Neutrophil (primary cell): Measurements from ENCODE around the gene BSPRY.

Experiments
- H3K27ac ChIP-seq: fragments of 200-600 bp; sonication (generic); 2 replicates; pipeline ENCODE4 v1.5.1; 2016; ENCODE audit warnings: mild to moderate bottlenecking, moderate library complexity
- H3K27me3 ChIP-seq: fragments of 200-600 bp; sonication (generic); 2 replicates; pipeline ENCODE4 v1.6.0; 2016; ENCODE audit warnings: mild to moderate bottlenecking
- H3K36me3 ChIP-seq: fragments of 200-600 bp; sonication (generic); 2 replicates; pipeline ENCODE4 v1.5.1; 2017
- H3K4me1 ChIP-seq, 2 experiments: fragments of 200-600 bp in 1 of 2; sonication (generic) in 1 of 2; 1 replicate in 1 of 2; 2 replicates in 1 of 2; pipeline versions ENCODE4 v1.5.1 to v1.6.1; 2013 to 2016; ENCODE audit warnings: low read depth in 1 of 2, low read length in 1 of 2, mild to moderate bottlenecking in 1 of 2, moderate library complexity in 1 of 2; ENCODE audit not compliant: control insufficient read depth in 1 of 2, insufficient read depth in 1 of 2
- H3K4me3 ChIP-seq, 2 experiments: fragments of 200-600 bp in 1 of 2; sonication (generic) in 1 of 2; 1 replicate in 1 of 2; 2 replicates in 1 of 2; pipeline ENCODE4 v1.5.1; 2013 to 2016; ENCODE audit warnings: low read depth in 1 of 2, low read length in 1 of 2, mild to moderate bottlenecking in 1 of 2, moderate library complexity in 1 of 2
- H3K9me3 ChIP-seq: fragments of 200-600 bp; sonication (generic); 2 replicates; pipeline ENCODE4 v1.5.1; 2016
- TF ChIP-seq, protein P1 (sequence below): fragments of 200-600 bp; sonication (generic); IDR thresholded peaks from 2 replicates; pipeline ENCODE4 v1.5.1; 2016; ENCODE audit warnings: antibody characterized with exemption

Gene BSPRY

DNA sequence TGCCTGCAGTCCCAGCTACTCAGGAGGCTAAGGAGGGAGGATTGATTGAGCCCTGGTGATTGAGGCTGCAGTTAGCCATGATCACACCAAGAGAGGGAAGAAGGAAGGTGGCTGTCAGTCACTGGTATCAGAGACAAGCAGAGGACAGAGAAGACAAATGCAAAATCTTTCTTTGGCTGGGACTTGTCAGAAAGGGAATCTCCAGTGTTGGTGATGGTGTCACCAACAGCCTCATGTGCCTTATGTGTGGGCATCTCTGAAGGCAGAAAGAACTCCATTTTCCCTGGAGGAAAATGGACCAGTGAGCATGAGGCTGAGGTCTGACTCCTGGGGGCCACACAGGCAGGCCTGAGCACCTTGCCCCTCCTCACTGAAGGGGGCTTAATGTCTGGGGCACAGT, 34.1 kb upstream of the BSPRY start:
- Histone ChIP-seq H3K36me3 (no peaks in the 10 kb centered on the region), H3K27me3 (no peaks in the 10 kb centered on the region), H3K9me3 (no peaks in the 10 kb centered on the region), H3K4me1 (no peaks in the 10 kb centered on the region), H3K27ac (no peak overlapping the region), H3K4me3 (no peak overlapping the region)
- TF ChIP-seq, protein P1, sequence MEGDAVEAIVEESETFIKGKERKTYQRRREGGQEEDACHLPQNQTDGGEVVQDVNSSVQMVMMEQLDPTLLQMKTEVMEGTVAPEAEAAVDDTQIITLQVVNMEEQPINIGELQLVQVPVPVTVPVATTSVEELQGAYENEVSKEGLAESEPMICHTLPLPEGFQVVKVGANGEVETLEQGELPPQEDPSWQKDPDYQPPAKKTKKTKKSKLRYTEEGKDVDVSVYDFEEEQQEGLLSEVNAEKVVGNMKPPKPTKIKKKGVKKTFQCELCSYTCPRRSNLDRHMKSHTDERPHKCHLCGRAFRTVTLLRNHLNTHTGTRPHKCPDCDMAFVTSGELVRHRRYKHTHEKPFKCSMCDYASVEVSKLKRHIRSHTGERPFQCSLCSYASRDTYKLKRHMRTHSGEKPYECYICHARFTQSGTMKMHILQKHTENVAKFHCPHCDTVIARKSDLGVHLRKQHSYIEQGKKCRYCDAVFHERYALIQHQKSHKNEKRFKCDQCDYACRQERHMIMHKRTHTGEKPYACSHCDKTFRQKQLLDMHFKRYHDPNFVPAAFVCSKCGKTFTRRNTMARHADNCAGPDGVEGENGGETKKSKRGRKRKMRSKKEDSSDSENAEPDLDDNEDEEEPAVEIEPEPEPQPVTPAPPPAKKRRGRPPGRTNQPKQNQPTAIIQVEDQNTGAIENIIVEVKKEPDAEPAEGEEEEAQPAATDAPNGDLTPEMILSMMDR: no peak

DNA sequence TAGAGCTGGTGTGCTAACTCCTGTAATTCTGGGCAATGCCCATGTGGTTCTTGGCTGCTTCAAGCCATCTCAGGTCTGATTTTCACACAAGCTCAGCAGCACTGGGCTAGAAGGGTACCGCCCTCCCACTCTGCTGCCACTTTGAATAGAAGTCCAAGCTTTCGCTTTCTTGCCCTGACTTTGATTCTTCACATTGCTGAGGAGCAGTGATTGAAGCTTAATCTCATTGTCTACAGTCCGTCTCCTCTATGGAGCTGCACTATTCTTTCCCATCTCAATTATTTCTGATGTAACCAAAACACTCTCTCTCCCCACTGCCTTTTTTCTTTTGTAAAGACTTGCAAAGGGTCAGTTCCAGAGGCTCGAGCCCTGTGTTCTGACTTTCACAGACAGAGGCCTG, 33.3 kb upstream of the BSPRY start:
- Histone ChIP-seq H3K27ac (no peak overlapping the region), H3K36me3 (no peaks in the 10 kb centered on the region), H3K9me3 (no peaks in the 10 kb centered on the region), H3K27me3 (no peaks in the 10 kb centered on the region), H3K4me3 (no peak overlapping the region), H3K4me1 (no peaks in the 10 kb centered on the region)
- TF ChIP-seq, protein P1: no peak

DNA sequence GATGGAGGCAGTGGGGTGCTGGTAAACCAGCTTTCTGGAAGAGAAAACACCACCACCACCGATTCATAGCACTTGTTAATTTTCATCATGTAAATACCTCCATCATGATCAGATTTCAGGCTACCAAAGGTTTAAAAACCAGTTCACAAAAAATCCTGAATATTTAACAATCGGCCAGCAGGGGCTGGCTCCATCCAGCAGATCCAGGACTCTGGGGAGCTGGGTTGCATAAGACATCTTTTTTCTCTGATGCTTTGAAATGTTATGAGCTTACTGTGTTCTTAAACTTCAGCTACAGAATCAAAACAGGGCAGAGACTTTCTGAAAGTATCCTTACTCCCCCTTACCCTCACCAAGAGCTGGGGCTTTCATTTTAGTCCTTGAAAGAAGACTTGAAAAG, 31.6 kb upstream of the BSPRY start:
- no peak overlapping the region for H3K27ac ChIP-seq
- H3K9me3 ChIP-seq: no peaks in the 10 kb centered on the region
- TF ChIP-seq, protein P1: no peak
- no peak overlapping the region for H3K4me3 ChIP-seq
- no peaks in the 10 kb centered on the region for H3K27me3 ChIP-seq
- no peaks in the 10 kb centered on the region for H3K36me3 ChIP-seq
- H3K4me1 ChIP-seq: no peaks in the 10 kb centered on the region

DNA sequence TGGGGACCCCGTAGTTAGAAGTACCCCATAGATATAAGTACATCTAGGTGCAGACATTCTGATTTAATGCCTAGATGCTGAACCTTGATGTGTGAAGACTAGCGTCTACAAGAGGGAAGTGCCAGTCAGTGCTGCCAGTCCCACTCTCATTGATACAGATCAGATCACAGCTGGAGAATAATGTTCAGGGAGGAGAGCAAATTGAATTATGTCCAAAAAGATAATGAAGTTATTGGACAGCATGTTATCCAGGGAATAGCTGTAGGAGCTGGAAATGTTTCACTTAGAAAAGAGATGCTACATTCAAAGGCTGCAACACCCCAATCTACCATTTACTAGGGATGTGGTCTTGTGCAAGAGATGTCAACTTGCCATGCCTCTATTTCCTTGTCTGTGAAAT, 30.3 kb upstream of the BSPRY start:
- no peaks in the 10 kb centered on the region for H3K9me3 ChIP-seq
- H3K27me3 ChIP-seq: no peaks in the 10 kb centered on the region
- no peaks in the 10 kb centered on the region for H3K36me3 ChIP-seq
- H3K4me1 ChIP-seq: no peaks in the 10 kb centered on the region
- H3K27ac ChIP-seq: no peak overlapping the region
- no peak overlapping the region for H3K4me3 ChIP-seq
- TF ChIP-seq, protein P1: no peak

DNA sequence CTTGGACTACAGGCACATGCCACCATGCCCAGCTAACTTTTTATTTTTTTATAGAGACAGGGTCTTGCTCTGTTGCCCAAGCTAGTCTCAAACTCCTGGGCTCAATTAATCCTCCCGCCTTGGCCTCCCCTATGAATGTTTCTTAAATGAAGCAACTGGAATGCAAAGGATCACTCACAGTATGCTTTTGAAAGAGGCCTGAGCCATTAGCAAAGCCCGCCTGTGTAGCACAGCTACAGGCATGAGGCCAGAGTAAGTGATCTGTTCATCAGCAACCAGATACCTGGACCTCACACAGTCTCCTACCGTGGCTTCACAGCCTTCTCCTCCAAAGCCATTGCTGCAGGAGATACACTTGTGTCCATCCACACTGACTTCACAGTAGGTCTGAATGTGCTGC, 29.3 kb upstream of the BSPRY start:
- Histone ChIP-seq H3K4me3 (no peak overlapping the region), H3K36me3 (no peaks in the 10 kb centered on the region), H3K27me3 (no peaks in the 10 kb centered on the region), H3K9me3 (no peaks in the 10 kb centered on the region), H3K4me1 (no peaks in the 10 kb centered on the region), H3K27ac (no peak overlapping the region)
- TF ChIP-seq, protein P1: no peak

DNA sequence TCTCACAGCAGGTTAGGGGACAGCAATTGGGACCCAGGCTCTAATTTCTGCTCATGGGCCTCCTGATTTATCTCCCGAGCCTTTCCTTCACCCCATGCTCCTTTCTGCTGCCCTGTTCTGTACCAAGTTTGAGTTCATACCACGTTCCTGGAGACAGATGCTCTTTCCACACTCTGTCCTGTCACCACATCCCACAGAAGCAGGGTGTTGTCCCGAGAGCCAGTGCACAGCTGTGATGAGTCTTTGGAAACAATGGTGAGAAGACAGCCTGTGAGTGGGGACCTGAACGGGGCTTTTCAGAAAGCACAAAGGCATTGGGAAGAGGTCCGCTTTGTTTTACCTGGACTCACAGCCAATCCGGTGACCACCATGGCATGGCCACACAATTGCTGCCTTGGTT, 26.7 kb upstream of the BSPRY start:
- H3K36me3 ChIP-seq: no peaks in the 10 kb centered on the region
- no peaks in the 10 kb centered on the region for H3K4me1 ChIP-seq
- TF ChIP-seq, protein P1: no peak
- H3K27me3 ChIP-seq: no peaks in the 10 kb centered on the region
- no peak overlapping the region for H3K4me3 ChIP-seq
- H3K27ac ChIP-seq: no peak overlapping the region
- H3K9me3 ChIP-seq: no peaks in the 10 kb centered on the region
